T47D (cell line): ENCODE results near the gene TNFSF12.

Experiments used
- DNase-seq, 2 experiments: peaks; one replicate each; pipeline versions ENCODE4 v3.0.0 to v3.0.0-alpha.2; 2011 to 2012; ENCODE audit warnings: low read depth in 1 of 2, low spot score in 1 of 2
- JUND ChIP-seq: IDR thresholded peaks from 2 replicates; pipeline ENCODE4 v1.6.1; 2012; ENCODE audit warnings: low read depth
- in situ Hi-C: cut with HindIII; loops from 2 replicates; pipeline ENCODE4 v1.10.0; 2016; ENCODE audit warnings: low sequenced_read_pairs, low pct_unique_long_range_greater_than_20kb

TNFSF12 gene

DNA sequence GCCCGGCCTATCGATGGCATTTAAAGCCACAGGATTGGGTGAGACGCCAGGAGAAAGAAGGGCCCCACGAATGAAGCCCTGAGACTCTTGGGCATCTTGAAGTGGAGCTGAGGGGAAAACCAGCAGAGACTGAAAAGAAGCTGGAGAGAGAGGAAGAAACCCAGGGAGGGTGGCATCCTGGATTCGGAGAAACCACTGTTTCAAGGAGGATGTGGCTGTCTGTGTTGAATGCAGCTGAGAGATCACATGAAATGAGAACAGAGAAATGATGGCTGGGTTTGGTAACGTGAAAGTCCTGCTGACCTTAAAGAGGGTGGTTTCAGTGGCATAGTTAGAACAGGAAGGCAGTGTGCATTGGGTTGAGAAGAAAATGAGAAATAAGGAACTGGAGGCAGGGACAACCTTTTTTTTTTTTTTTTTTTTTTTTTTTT, 3.8 kb downstream of the TNFSF12 start:
- TF ChIP-seq JUND = no peak
- no peak for DNase-seq
- in situ Hi-C loops = no loop called here

DNA sequence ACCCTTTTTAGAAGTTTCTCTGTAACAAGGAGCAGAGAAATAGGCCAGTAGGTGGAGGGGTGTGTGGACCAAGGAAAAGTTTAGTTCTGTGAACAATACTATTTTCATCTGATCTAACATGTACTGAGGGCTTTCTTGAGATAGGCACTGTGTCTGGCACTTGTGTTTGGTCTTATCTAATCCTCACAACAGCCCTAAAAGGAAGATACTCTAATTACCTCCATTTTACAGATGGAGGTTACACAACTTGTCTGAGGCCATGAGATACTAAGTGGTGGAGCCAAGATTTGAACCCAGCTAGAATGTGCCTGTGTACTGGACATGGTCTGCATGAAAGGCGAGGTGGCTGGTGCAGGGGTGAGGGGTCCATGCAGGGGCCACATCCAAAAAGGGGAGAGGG, 4.5 kb downstream of the TNFSF12 start:
- no peak for DNase-seq
- TF ChIP-seq JUND = no peak
- in situ Hi-C loops = no loop called here

DNA sequence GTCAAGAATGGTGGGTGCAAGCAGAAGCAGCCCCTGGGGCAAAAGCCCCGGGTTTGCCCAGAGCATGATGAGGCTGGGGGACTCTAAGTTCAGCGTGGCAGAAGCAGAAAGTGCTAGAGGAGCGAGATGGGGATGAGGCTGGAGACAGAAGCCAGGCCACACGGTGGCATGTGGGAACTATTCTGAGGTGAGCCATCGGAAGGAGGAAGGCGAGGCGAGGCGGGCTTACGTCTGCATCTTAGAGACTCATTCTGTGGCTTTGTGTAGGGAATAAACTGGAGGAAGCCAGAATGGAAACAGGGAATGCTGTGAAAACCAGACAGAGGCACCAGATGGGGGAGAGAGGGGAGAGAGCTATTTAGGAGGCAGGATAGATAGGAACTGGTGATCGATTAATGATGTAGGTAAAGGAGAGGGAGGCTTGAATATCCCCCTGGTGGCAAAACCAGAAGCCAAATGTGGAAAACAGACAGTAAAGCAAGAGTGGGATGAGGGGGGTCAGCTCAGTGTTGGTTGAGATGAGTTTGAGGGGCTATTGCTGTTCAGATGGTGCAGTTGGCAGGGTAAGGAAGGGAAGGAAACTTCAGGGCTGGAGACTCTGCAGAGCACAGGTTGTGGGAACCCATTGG, 6.6 kb downstream of the TNFSF12 start:
- DNase-seq = no peak
- in situ Hi-C loops = no loop called here
- no peak for TF ChIP-seq JUND

DNA sequence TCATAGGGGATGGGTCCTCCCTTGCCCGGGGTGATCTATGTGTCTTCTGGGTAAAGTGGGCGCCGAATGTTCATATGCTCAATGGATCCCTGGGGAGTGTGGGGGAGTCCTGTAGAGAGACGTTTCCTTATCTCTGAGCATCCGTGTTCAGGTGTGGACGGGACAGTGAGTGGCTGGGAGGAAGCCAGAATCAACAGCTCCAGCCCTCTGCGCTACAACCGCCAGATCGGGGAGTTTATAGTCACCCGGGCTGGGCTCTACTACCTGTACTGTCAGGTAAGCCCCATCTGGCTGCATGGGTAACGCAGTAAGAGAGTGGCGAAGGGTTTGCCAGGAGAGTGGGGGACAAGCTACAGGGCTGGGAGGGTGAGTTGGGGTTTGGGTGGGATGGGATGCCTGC, 7.8 kb downstream of the TNFSF12 start:
- in situ Hi-C loops = no loop called here
- TF ChIP-seq JUND = no peak
- no peak for DNase-seq

DNA sequence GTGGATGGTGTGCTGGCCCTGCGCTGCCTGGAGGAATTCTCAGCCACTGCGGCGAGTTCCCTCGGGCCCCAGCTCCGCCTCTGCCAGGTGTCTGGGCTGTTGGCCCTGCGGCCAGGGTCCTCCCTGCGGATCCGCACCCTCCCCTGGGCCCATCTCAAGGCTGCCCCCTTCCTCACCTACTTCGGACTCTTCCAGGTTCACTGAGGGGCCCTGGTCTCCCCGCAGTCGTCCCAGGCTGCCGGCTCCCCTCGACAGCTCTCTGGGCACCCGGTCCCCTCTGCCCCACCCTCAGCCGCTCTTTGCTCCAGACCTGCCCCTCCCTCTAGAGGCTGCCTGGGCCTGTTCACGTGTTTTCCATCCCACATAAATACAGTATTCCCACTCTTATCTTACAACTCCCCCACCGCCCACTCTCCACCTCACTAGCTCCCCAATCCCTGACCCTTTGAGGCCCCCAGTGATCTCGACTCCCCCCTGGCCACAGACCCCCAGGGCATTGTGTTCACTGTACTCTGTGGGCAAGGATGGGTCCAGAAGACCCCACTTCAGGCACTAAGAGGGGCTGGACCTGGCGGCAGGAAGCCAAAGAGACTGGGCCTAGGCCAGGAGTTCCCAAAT, 8.4 kb downstream of the TNFSF12 start:
- TF ChIP-seq JUND = no peak
- DNase-seq = no peak
- in situ Hi-C loops = no loop called here

DNA sequence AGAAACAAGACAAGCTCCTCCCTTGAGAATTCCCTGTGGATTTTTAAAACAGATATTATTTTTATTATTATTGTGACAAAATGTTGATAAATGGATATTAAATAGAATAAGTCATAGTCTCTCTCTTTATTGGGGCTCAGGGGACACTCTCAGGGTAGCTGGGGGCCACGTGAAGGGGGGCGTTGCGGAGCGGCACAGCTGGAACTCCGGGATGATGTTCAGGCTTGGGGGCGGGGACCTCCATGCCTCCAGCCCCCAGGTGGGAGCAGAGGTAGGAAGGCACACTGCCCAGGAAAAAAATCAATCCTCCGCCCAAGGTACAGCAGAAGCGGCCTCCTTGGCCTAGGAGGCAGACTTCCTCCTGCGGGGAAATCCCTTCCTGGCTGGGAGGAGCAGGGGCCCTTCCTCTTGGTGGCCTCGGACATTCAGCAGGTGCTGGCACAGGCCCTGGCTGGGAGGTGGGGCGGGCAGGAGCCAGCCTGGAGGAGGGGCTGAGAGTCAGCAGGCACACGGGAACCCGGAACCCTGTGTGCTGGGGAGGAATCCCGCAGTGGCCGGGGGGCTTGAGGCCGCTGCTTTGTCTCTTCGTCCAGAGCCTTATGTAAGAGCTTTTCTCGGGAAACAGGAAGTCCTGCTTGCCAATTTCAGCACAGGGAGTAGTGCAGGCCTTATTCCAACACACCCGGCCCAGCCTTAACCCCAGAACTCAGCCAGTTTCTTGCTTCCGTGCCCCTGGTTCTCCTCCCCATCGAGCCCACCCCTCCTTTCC, 9.1 kb downstream of the TNFSF12 start:
- peak; percentile 50 to 92 for DNase-seq
- in situ Hi-C loops = no loop called here
- TF ChIP-seq JUND = no peak

DNA sequence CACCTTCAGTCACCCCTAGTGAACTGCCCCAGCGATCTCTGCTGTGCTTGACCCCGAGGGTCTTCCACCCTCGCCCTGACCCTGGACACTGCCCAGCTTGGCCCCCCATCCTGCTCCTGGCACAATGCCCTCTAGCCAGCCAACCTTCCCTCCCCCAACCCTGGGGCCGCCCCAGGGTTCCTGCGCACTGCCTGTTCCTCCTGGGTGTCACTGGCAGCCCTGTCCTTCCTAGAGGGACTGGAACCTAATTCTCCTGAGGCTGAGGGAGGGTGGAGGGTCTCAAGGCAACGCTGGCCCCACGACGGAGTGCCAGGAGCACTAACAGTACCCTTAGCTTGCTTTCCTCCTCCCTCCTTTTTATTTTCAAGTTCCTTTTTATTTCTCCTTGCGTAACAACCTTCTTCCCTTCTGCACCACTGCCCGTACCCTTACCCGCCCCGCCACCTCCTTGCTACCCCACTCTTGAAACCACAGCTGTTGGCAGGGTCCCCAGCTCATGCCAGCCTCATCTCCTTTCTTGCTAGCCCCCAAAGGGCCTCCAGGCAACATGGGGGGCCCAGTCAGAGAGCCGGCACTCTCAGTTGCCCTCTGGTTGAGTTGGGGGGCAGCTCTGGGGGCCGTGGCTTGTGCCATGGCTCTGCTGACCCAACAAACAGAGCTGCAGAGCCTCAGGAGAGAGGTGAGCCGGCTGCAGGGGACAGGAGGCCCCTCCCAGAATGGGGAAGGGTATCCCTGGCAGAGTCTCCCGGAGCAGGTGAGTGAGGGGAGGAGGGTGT, 9.9 kb downstream of the TNFSF12 start, which contains the start of gene TNFSF13:
Gene TNFSF13, plus strand, starts transcription at position 207 of the 776 bp plus-strand sequence. Its CDS starts 290 bp downstream, at position 497.
- DNase-seq = peak in 1 of 2 experiments; percentile 51
- TF ChIP-seq JUND = no peak
- in situ Hi-C loops = no loop called here

DNA sequence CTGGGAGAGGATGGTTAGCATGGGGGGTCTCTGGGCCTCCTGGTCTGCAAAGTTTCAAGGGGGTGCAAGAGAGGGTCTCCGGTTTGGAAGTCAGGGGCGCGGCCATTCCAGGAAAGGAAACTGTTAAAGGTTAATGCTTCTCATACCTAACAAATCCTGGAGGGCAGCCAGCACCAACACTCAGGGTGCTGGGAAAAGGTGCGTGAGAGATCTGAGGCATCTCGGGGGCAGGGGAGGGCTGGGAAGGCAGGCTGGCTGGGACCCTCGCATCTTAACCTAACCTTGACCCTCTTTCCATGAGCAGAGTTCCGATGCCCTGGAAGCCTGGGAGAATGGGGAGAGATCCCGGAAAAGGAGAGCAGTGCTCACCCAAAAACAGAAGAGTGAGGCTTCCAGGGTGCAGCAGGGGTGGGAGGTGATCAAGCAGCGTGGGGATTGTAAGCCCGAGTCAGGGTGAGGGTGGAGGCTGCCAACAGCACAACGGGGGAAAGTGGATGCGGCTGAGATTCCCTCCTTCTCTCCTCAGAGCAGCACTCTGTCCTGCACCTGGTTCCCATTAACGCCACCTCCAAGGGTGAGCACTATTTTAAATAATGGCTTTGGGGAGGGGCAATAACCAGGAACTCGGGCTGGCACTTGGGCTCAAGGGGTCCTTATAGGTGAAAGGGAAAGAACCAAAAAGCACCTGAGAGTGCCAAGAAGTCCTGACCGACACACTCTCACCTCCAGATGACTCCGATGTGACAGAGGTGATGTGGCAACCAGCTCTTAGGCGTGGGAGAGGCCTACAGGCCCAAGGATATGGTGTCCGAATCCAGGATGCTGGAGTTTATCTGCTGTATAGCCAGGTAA, 10.7 kb downstream of the TNFSF12 start:
- TF ChIP-seq JUND = no peak
- DNase-seq = no peak
- in situ Hi-C loops = no loop called here

DNA sequence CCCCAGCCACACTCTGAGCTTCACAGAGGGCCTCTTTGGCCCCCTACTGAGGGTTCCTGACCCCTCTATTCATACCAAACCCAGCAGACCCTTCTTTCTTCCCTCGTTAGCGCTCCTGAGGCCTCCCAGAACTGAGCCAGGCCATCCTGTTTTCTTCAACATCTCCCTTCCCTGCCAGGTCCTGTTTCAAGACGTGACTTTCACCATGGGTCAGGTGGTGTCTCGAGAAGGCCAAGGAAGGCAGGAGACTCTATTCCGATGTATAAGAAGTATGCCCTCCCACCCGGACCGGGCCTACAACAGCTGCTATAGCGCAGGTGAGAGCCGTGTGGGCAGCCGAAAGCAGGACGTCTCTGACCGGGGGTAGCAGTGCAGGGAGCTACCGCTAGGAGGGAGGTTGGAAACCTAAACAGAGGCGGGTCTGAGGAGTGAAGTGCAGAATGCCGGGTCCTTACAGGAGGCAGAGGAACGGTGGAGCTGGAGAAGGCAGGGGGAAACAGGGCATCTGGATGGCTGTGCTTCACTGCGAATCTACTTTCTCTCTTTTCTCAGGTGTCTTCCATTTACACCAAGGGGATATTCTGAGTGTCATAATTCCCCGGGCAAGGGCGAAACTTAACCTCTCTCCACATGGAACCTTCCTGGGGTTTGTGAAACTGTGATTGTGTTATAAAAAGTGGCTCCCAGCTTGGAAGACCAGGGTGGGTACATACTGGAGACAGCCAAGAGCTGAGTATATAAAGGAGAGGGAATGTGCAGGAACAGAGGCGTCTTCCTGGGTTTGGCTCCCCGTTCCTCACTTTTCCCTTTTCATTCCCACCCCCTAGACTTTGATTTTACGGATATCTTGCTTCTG, 11.5 kb downstream of the TNFSF12 start:
- in situ Hi-C loops = no loop called here
- TF ChIP-seq JUND = no peak
- DNase-seq = peak in 1 of 2 experiments; percentile 80

DNA sequence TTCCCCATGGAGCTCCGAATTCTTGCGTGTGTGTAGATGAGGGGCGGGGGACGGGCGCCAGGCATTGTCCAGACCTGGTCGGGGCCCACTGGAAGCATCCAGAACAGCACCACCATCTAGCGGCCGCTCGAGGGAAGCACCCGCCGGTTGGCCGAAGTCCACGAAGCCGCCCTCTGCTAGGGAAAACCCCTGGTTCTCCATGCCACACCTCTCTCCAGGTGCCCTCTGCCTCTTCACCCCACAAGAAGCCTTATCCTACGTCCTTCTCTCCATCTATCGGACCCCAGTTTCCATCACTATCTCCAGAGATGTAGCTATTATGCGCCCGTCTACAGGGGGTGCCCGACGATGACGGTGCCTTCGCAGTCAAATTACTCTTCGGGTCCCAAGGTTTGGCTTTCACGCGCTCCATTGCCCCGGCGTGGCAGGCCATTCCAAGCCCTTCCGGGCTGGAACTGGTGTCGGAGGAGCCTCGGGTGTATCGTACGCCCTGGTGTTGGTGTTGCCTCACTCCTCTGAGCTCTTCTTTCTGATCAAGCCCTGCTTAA, 12.2 kb downstream of the TNFSF12 start:
- in situ Hi-C loops = no loop called here
- no peak for TF ChIP-seq JUND
- peak; percentile 71 to 85 for DNase-seq
